IPS-20b (cell line): ENCODE measurements around the gene MYO18B.

Experiments
- H3K27ac ChIP-seq: one replicate; pipeline ENCODE4 v1.5.1; 2013; ENCODE audit warnings: low read length
- H3K27me3 ChIP-seq: 2 replicates; pipeline ENCODE4 v1.6.1; 2013; ENCODE audit warnings: mild to moderate bottlenecking, low read length, inconsistent platforms; ENCODE audit not compliant: insufficient read depth
- H3K36me3 ChIP-seq: 2 replicates; pipeline ENCODE4 v1.6.1; 2013; ENCODE audit warnings: low read depth, mild to moderate bottlenecking, inconsistent platforms, low read length, moderate library complexity; ENCODE audit not compliant: insufficient read depth
- H3K4me1 ChIP-seq: 2 replicates; pipeline ENCODE4 v1.6.1; 2013; ENCODE audit warnings: mild to moderate bottlenecking, control low read depth, inconsistent platforms, low read length, moderate library complexity; ENCODE audit not compliant: insufficient read depth
- H3K4me3 ChIP-seq: 2 replicates; pipeline ENCODE4 v1.5.1; 2013; ENCODE audit warnings: mild to moderate bottlenecking, low read length, inconsistent platforms
- H3K9ac ChIP-seq: 2 replicates; pipeline ENCODE4 v1.6.1; 2013; ENCODE audit warnings: low read depth, mild to moderate bottlenecking, inconsistent platforms, low read length, moderate library complexity
- H3K9me3 ChIP-seq: 2 replicates; pipeline ENCODE4 v1.6.1; 2013; ENCODE audit warnings: mild to moderate bottlenecking, low read depth, low read length, inconsistent platforms; ENCODE audit not compliant: insufficient read depth

The MYO18B gene

DNA sequence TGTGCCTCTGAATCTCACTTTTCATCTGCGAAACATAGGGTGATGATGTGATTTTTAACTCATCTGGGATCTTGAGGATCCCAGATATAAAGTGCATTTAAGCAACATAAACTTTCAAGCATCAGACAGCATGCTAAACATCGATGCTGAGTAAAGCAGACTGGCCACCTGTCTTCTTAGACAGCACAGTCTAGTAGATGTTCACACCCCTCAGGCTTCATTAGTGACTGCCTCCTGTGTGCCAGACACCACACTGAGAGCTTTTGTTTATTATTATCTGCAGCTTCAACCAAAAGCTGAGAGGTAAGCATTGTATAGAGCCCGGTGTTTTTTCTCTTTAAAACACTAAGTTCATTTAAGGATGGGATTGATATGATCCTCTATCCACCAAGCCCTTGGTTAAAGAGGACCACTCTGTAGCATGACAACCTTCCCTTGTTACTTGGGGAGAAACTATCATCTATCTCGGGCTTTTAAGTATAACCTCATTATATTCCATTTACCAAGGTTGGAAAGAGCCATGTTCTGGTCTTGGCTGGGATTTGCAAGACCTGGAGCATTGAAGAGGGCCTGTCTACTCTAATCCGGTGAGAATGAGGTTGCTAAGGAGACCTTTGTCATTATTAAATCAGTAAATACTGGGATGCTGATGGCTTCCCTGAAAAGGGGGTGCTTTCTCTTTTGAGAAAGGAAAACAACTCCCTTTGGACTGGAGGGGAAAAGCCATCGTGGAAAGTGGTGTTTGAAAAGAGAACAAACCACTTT, 313.0 kb downstream of the MYO18B start:
- Histone ChIP-seq H3K36me3 (no peaks in the 10 kb centered on the region), H3K27ac (no peak overlapping the region), H3K27me3 (no peaks in the 10 kb centered on the region), H3K9me3 (no peaks in the 10 kb centered on the region), H3K4me1 (peaks cover 27% of the 10 kb centered on the region; the same call in 1 of the 2 replicates), H3K9ac (no peak overlapping the region), H3K4me3 (no peak overlapping the region)

- H3K4me3 ChIP-seq = no peak overlapping the region
- H3K9ac ChIP-seq = no peak overlapping the region
- H3K27ac ChIP-seq = no peak overlapping the region
- H3K4me1 ChIP-seq = peaks cover 27% of the 10 kb centered on the region; the same call in 1 of the 2 replicates
- no peaks in the 10 kb centered on the region for H3K36me3 ChIP-seq
- H3K9me3 ChIP-seq = no peaks in the 10 kb centered on the region
- H3K27me3 ChIP-seq = no peaks in the 10 kb centered on the region
Measured at GRCh38 chr22:26055693-26056092, 313.7 kb downstream of the MYO18B start.

DNA sequence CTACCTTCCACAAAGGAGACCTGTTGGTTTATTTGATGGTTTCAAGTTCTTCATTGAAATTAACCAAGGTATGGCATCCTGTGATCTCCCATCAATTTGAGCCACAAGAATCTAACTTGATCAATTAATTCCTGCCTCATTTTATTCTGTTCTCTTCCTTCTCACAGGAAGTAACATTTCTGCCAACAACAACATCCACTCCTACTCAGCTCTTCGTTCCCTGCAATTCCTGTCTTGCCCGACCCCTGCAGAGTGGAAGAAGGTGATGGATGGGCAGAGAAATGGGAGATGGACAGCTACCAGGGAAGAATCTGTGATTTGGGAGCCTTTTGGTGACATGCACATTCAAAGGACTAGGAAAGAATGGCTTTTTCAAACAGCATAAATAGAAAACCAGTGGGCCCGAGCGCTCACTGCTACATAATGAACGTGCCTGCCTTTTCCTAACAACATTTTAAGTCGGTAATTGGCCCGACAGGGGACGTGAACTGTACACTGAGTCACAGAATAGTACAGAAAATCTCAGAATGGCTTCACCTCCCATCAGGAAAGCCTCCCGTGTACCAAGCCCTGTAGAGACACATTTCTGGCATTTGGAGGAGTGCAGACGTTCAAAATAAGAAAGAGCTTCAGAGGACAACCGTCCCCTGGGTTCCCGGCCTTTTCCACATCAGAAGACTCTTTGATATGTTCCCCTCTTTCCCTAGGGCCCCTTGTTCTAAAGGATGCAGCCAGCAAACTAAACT, 314.6 kb downstream of the MYO18B start:
- no peaks in the 10 kb centered on the region for H3K27me3 ChIP-seq
- H3K36me3 ChIP-seq = no peaks in the 10 kb centered on the region
- no peak overlapping the region for H3K27ac ChIP-seq
- no peaks in the 10 kb centered on the region for H3K9me3 ChIP-seq
- H3K4me3 ChIP-seq = no peak overlapping the region
- H3K9ac ChIP-seq = no peak overlapping the region
- peaks cover 27% of the 10 kb centered on the region; the same call in 1 of the 2 replicates for H3K4me1 ChIP-seq

DNA sequence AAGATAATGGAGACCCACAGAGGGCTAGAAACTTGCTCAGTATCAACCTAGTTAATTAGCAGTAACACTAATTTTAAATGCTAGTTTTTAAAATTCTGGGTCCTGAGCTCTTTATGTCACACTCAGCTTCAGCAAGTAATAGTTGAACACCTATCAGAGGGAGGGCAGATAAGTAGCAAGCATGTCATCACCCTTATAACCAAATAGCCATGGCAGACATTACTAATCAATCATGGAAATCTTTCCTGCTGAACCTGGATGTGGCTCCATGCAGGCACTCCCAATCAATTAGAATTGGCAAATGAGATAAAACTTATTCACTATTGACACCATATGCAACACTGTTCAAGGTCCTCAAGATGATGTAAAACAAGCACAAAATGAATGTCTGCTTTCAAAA, 315.7 kb downstream of the MYO18B start:
- no peaks in the 10 kb centered on the region for H3K27me3 ChIP-seq
- H3K4me1 ChIP-seq = peaks cover 27% of the 10 kb centered on the region; the same call in 1 of the 2 replicates
- H3K4me3 ChIP-seq = no peak overlapping the region
- no peak overlapping the region for H3K9ac ChIP-seq
- H3K9me3 ChIP-seq = no peaks in the 10 kb centered on the region
- no peak overlapping the region for H3K27ac ChIP-seq
- H3K36me3 ChIP-seq = no peaks in the 10 kb centered on the region

DNA sequence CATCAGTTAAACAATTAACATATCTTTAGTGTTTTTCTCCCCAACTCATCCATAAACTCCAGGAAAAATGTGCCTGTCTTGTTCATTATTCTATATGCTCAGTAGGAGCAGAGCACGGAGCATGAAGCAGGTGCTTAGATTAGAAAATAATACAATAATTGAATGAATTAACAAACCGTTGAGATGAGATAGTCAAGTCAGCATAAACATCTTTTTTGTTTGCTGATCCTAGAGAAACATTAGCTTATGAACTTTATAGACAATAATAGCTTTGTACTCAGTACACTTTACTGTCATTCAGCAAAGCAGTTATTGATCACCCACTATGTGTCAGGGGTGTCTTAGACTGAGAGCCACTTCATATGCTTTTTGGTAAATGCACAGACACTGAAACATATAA, 322.1 kb downstream of the MYO18B start:
- no peaks in the 10 kb centered on the region for H3K36me3 ChIP-seq
- H3K4me3 ChIP-seq = no peak overlapping the region
- H3K27ac ChIP-seq = no peak overlapping the region
- peaks cover 11% of the 10 kb centered on the region; the same call in 1 of the 2 replicates for H3K27me3 ChIP-seq
- H3K4me1 ChIP-seq = peaks cover 26% of the 10 kb centered on the region
- H3K9ac ChIP-seq = no peak overlapping the region
- no peaks in the 10 kb centered on the region for H3K9me3 ChIP-seq

DNA sequence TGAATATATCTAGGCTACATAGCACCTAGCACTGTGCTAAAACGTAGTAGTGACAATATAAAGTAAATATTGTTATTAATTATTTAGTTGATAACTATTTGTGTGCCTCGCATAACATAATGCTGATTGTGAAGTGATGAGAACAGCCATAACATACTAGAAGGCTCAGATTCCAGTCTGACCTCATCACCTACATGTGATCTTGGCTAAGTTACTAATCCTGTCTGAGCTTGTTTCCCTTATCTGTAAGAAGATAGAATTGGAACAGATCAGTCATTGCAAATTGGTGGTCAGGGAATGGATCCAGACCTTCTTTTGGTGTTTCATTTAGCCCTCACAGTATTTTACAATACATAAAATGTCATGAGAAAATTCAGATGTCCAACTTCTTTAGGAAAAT, 323.9 kb downstream of the MYO18B start:
- Histone ChIP-seq H3K4me1 (peaks cover 25% of the 10 kb centered on the region), H3K27ac (no peak overlapping the region), H3K9me3 (no peaks in the 10 kb centered on the region), H3K36me3 (no peaks in the 10 kb centered on the region), H3K27me3 (peaks cover 11% of the 10 kb centered on the region; the same call in 1 of the 2 replicates), H3K9ac (peak overlapping the region; percentile 32; the same call in 1 of the 2 replicates), H3K4me3 (peak overlapping the region; percentile 31; the same call in 1 of the 2 replicates)

DNA sequence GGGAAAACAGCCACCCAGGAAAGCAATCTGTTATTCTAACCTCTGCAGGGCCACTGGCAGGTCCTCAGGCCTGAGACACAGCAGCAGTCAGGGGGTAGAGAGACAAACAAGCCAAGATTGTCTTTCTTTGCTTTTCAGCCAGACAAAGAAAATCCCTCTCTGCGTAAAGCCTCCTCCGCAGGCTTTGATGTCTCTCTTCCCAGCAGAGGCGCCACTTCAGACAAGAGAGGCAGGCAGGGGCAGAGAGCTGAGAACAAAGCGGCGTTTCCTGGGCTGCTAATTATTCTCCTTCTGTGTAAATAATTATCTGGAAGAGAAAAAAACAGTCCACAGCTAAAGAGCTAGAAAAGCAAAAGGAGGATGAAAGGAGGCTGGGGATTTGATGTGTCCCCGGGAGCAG, 324.5 kb downstream of the MYO18B start:
- peaks cover 11% of the 10 kb centered on the region; the same call in 1 of the 2 replicates for H3K27me3 ChIP-seq
- H3K27ac ChIP-seq = no peak overlapping the region
- peak overlapping the region; percentile 32; the same call in 1 of the 2 replicates for H3K9ac ChIP-seq

GRCh38 chr22:26068571-26068970, 326.6 kb downstream of the MYO18B start:
- Histone ChIP-seq H3K27ac (no peak overlapping the region), H3K36me3 (no peaks in the 10 kb centered on the region), H3K4me3 (no peak overlapping the region), H3K4me1 (peaks cover 25% of the 10 kb centered on the region), H3K9me3 (no peaks in the 10 kb centered on the region), H3K9ac (no peak overlapping the region), H3K27me3 (peaks cover 11% of the 10 kb centered on the region; the same call in 1 of the 2 replicates)

More for the DNA sequence above, 324.5 kb downstream of the MYO18B start:
- Histone ChIP-seq H3K9me3 (no peaks in the 10 kb centered on the region), H3K36me3 (no peaks in the 10 kb centered on the region), H3K4me3 (peak overlapping the region; percentile 31; the same call in 1 of the 2 replicates), H3K4me1 (peaks cover 25% of the 10 kb centered on the region)

DNA sequence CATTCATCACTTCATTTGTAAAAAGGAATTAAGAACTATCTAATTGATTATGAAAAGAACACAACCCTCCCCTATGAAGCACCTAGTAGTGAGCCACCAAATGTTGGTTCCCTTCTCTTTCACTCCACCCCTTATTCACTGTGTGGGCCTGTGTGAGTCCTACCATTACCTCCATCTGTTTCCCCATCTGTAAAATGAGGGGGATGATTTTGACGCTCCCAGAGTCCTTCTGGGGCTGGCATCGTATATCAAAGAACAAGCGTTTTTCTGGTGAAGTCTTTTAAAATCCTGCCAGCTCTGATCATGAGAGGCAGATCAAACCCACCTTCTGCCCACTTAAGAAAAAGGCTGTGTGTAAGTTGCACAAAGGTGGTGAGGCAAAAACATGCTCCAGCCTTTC, 330.6 kb downstream of the MYO18B start:
- Histone ChIP-seq H3K36me3 (no peaks in the 10 kb centered on the region), H3K27ac (no peak overlapping the region), H3K27me3 (peaks cover 2% of the 10 kb centered on the region; the same call in 1 of the 2 replicates), H3K9ac (no peak overlapping the region), H3K9me3 (no peaks in the 10 kb centered on the region), H3K4me3 (no peak overlapping the region), H3K4me1 (peaks cover 10% of the 10 kb centered on the region)

GRCh38 chr22:26075251-26075650, 333.3 kb downstream of the MYO18B start:
- no peak overlapping the region for H3K4me3 ChIP-seq
- no peaks in the 10 kb centered on the region for H3K36me3 ChIP-seq
- no peak overlapping the region for H3K9ac ChIP-seq
- no peaks in the 10 kb centered on the region for H3K9me3 ChIP-seq
- no peaks in the 10 kb centered on the region for H3K4me1 ChIP-seq
- no peaks in the 10 kb centered on the region for H3K27me3 ChIP-seq
- no peak overlapping the region for H3K27ac ChIP-seq

- Histone ChIP-seq H3K27me3 (no peaks in the 10 kb centered on the region), H3K4me1 (no peaks in the 10 kb centered on the region), H3K9ac (no peak overlapping the region), H3K36me3 (no peaks in the 10 kb centered on the region), H3K27ac (no peak overlapping the region), H3K9me3 (no peaks in the 10 kb centered on the region), H3K4me3 (no peak overlapping the region)
Measured at GRCh38 chr22:26079009-26079408, 337.0 kb downstream of the MYO18B start.
